ENCODE results near the gene MARCHF10. TPM values are rescaled to one million over a fixed set of nuclear protein-coding genes. Genes with fewer than 3 reads are reported as not detected.

Gene MARCHF10
- polyA plus RNA-seq, 1 donor from 2014 or later: 0.27 TPM

DNA sequence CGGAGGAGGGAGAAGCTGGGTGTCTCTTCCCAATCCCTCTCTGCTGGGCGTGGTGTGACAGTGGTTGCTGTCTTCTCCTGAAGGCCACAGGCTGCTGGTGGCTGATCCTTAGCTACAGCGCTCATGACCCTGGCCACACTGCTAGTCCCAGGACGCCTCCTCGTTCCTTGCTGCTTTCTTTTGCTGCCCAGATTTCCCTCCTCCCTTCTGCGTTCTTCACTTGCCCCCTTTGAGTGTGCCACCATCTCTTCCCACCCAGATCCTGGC lies 90.6 kb downstream of the MARCHF10 start:
- H3F3A ChIP-seq (ENCODE audit: insufficient read depth, low read length, poor library complexity, severe bottlenecking): no peaks in the 10 kb centered on the region
- H3K9me2 ChIP-seq (ENCODE audit: insufficient read depth, low read length): no peaks in the 10 kb centered on the region
- H3K9ac ChIP-seq (ENCODE audit: low read length): no peak overlapping the region
- H3K36me3 ChIP-seq (ENCODE audit: insufficient read depth, low read length): no peaks in the 10 kb centered on the region
- TF ChIP-seq, protein P1, sequence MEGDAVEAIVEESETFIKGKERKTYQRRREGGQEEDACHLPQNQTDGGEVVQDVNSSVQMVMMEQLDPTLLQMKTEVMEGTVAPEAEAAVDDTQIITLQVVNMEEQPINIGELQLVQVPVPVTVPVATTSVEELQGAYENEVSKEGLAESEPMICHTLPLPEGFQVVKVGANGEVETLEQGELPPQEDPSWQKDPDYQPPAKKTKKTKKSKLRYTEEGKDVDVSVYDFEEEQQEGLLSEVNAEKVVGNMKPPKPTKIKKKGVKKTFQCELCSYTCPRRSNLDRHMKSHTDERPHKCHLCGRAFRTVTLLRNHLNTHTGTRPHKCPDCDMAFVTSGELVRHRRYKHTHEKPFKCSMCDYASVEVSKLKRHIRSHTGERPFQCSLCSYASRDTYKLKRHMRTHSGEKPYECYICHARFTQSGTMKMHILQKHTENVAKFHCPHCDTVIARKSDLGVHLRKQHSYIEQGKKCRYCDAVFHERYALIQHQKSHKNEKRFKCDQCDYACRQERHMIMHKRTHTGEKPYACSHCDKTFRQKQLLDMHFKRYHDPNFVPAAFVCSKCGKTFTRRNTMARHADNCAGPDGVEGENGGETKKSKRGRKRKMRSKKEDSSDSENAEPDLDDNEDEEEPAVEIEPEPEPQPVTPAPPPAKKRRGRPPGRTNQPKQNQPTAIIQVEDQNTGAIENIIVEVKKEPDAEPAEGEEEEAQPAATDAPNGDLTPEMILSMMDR (IDR thresholded peaks at IDR 0.05; ENCODE audit: poor library complexity, severe bottlenecking): no peak
- TF ChIP-seq, protein P2, sequence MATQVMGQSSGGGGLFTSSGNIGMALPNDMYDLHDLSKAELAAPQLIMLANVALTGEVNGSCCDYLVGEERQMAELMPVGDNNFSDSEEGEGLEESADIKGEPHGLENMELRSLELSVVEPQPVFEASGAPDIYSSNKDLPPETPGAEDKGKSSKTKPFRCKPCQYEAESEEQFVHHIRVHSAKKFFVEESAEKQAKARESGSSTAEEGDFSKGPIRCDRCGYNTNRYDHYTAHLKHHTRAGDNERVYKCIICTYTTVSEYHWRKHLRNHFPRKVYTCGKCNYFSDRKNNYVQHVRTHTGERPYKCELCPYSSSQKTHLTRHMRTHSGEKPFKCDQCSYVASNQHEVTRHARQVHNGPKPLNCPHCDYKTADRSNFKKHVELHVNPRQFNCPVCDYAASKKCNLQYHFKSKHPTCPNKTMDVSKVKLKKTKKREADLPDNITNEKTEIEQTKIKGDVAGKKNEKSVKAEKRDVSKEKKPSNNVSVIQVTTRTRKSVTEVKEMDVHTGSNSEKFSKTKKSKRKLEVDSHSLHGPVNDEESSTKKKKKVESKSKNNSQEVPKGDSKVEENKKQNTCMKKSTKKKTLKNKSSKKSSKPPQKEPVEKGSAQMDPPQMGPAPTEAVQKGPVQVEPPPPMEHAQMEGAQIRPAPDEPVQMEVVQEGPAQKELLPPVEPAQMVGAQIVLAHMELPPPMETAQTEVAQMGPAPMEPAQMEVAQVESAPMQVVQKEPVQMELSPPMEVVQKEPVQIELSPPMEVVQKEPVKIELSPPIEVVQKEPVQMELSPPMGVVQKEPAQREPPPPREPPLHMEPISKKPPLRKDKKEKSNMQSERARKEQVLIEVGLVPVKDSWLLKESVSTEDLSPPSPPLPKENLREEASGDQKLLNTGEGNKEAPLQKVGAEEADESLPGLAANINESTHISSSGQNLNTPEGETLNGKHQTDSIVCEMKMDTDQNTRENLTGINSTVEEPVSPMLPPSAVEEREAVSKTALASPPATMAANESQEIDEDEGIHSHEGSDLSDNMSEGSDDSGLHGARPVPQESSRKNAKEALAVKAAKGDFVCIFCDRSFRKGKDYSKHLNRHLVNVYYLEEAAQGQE (IDR thresholded peaks at IDR 0.05; ENCODE audit: borderline replicate concordance): no peak
- no peak for TF ChIP-seq RAD21 (conservative IDR thresholded peaks at IDR 0.05)
- no peak for TF ChIP-seq EZH2 (IDR thresholded peaks at IDR 0.05; ENCODE audit: borderline replicate concordance, insufficient read depth, low read length, poor library complexity, severe bottlenecking)
- H3K4me3 ChIP-seq (ENCODE audit: low read length): no peak overlapping the region
- no peaks in the 10 kb centered on the region for H3K79me2 ChIP-seq (replicated peaks; ENCODE audit: insufficient read depth, low read length)
- no peak overlapping the region for H3K4me2 ChIP-seq (ENCODE audit: low read length)
- H3K9me3 ChIP-seq (ENCODE audit: low read length): no peaks in the 10 kb centered on the region
- no peaks in the 10 kb centered on the region for H3K27me3 ChIP-seq (ENCODE audit: insufficient read depth, low read depth, low read length)
- H4K20me1 ChIP-seq (ENCODE audit: insufficient read depth): no peaks in the 10 kb centered on the region
- H2AFZ ChIP-seq (ENCODE audit: low read depth, low read length): no peak overlapping the region
- no peak overlapping the region for H3K27ac ChIP-seq (ENCODE audit: low read length)

DNA sequence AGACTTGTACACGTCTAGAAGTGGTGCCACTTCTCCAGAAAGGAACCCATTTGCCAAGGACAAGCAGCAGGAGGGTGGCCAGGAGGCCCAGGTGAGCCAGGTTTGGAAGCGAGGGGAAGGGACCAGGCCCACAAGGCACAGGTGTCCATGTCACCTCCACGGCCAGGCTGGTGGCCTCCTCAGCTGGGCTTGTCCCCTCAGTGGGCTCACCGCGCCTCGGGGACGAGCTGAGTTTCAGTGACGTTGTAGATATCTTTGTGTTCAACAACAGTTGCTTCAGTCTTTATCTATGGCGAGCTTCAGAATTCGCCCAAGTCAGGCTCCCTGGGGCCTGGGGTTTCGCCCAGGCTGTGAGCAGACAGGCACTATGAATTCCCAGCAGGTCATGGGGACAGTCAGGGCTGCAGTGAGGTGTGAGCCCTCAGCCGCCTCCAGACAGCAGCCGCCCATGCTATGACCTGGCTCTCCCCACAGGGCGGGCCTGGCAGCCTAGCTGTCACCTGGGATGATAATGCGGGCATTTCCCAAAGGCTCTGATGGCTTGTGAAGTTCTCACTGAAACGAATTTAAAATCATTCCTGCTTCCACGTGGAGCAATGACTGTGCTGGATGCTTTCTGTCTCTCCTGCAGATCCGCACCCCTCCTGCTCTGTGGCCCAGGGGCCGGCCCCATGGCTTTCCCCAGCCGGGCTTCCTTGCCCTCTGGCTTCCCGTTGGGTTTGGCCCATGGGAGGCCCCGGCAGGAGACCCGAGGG lies 91.1 kb downstream of the MARCHF10 start:
- Histone ChIP-seq H3K79me2 (replicated peaks; ENCODE audit: insufficient read depth, low read length) (no peaks in the 10 kb centered on the region), H3K36me3 (ENCODE audit: insufficient read depth, low read length) (no peaks in the 10 kb centered on the region), H4K20me1 (ENCODE audit: insufficient read depth) (no peaks in the 10 kb centered on the region), H3K4me2 (ENCODE audit: low read length) (no peak overlapping the region), H3K9ac (ENCODE audit: low read length) (no peak overlapping the region), H3K27ac (ENCODE audit: low read length) (no peak overlapping the region), H3K27me3 (ENCODE audit: insufficient read depth, low read depth, low read length) (no peaks in the 10 kb centered on the region), H3K4me3 (ENCODE audit: low read length) (no peak overlapping the region), H3K9me3 (ENCODE audit: low read length) (no peaks in the 10 kb centered on the region), H2AFZ (ENCODE audit: low read depth, low read length) (no peak overlapping the region), H3K9me2 (ENCODE audit: insufficient read depth, low read length) (no peaks in the 10 kb centered on the region), H3F3A (ENCODE audit: insufficient read depth, low read length, poor library complexity, severe bottlenecking) (no peaks in the 10 kb centered on the region)
- TF ChIP-seq EZH2 (IDR thresholded peaks at IDR 0.05; ENCODE audit: borderline replicate concordance, insufficient read depth, low read length, poor library complexity, severe bottlenecking) (no peak), TAF1 (IDR thresholded peaks at IDR 0.05; ENCODE audit: low read depth) (no peak), RAD21 (conservative IDR thresholded peaks at IDR 0.05) (no peak), SMC3 (conservative IDR thresholded peaks at IDR 0.05; ENCODE audit: poor library complexity) (no peak)
- TF ChIP-seq, protein P1 (IDR thresholded peaks at IDR 0.05; ENCODE audit: poor library complexity, severe bottlenecking): no peak

Data from neural cell (in vitro differentiated cells).